Measurements from ENCODE around the gene KATNAL1.

KATNAL1 gene

DNA sequence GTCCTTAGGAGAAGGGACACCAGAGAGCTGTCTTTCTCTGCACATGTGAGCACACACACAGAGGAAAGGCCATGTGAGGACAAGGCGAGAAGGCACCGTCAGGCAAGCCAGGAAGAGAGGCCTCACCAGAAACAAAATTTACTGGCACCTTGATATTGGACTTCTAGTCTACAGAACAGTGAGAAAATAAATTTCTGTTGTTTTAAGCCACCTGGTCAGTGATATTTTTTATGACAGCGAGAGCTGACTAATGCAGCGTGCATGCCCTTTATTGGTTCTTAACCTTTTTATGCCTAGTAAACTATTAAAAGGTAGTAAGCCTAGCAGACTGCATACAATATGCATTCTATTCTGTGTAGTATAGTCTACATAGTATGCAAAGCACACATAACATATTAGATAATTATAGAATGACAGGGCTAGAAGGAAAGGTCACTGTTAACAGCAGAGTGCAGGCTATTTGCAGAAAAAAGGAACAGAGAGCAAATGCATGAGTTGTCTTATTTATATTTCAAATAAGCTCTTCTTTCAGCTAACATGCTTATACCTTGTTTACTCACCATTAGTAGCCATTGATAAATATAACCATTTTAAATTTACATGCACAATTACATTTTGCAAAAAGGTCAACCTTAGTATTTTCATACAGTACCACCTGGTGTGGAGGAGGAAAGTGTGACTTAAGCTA, 25.2 kb upstream of the KATNAL1 start:
- no peak for DNase-seq

- DNase-seq = no peak
Measured at GRCh38 chr13:30331331-30331771, 24.0 kb upstream of the KATNAL1 start.

DNA sequence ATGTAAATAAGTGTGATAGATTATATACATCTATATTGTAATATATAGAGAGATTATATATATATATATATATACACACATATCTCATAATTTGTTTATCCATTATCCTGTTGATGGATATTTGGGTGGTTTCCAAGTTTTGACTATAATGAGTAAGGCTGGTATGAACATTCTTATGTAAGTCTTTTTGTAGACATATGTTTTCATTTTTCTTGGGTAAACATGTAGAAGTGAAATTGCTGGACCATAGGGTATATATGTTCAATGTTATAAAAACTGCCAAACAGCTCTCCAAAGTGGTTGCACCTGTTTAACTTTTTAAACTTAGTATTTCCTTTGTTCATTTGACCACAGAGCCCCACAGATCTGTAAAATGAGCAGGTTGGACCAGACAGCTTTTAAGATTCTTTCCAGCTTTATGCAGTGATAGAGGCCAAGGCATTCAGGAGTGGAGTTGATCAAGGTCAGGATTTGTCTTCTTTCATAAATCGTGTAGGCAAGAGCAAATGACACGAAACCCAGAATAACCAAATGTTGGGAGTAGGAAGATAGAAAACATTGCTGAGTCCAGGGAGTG, 21.7 kb upstream of the KATNAL1 start:
- DNase-seq = no peak

DNA sequence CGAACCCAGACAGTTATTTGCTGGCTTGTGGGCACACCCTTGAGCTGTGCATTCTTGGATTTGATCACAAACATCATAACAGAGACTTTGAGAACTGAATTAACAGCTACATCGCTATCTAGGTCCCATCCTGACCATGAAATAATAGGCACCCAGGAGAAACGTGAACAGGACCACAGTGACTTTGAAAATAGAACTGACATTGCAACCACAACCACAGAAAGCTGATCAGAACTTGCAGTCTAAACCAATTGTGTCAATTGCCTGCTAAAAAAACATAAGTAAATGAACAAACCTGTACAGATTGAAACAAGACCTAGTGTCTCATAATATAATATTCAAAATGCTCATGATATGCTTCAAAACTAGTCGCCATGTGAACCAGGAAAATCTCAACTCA, 18.3 kb upstream of the KATNAL1 start:
- no peak for DNase-seq

DNA sequence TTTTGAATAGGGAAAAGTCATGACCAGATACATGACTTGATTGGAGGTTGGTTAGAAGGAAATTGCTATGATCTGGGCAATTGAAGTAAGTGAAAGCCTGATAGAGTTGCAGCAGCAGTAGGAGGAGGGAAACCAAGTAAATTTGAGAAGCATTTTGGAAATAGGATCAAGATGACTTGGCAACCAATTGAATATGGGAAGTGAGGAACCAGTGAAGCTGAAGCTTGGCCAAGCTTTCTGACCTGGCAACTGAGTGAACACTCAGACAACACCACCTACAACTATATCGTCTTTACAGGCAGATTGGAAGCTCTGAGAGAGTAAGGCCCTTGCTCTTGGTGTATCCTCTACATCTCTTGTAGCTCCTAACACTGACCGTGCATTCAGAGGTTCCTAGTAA, 16.2 kb upstream of the KATNAL1 start:
- DNase-seq = no peak

GRCh38 chr13:30322428-30322827, 15.1 kb upstream of the KATNAL1 start:
- no peak for DNase-seq

DNA sequence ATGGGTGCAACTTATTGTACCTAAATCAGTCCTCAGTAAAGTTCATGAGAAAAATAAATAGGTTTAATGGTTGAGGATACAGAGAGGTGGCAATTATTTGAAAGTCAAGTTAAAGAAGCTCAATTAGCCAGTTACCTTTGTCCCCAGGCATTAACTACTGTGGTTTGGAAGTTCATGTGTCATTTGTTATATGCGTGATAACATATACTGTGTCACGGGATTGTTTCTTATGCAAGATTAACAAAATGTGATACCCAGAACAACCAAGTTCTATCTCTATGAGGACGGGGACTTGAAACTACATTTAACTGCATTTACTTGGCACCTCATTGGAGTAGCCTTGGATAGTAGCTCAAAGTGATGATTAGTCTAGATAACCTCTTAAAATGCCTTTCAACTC, 13.9 kb upstream of the KATNAL1 start:
- no peak for DNase-seq

- DNase-seq = no peak
Measured at GRCh38 chr13:30319655-30320054, 12.3 kb upstream of the KATNAL1 start.

GRCh38 chr13:30319130-30319529, 11.8 kb upstream of the KATNAL1 start:
- DNase-seq = no peak

- no peak for DNase-seq
Measured at GRCh38 chr13:30318026-30318425, 10.7 kb upstream of the KATNAL1 start.

- no peak for DNase-seq
Measured at GRCh38 chr13:30314562-30314961, 7.2 kb upstream of the KATNAL1 start.

DNA sequence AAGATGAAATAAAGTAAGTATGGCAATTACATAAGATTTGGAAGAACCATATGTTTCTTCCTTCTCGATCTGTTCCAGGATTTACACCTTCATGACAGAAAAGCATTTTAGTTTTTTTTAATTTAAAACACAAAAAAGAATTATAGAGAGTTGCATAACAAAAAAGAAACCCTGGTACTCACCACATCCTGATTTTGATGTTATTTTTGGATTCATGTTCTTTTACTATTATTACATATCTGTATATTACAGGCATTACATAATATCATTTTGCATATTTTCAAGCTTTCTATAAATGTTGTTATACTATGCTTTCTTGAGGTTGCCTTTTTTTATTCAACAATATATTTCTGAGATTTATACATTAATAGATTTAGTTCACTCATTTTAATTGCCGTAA, 6.7 kb upstream of the KATNAL1 start:
- no peak for DNase-seq

GRCh38 chr13:30313311-30313710, 6.0 kb upstream of the KATNAL1 start:
- DNase-seq = no peak

GRCh38 chr13:30312904-30313303, 5.6 kb upstream of the KATNAL1 start:
- no peak for DNase-seq

DNA sequence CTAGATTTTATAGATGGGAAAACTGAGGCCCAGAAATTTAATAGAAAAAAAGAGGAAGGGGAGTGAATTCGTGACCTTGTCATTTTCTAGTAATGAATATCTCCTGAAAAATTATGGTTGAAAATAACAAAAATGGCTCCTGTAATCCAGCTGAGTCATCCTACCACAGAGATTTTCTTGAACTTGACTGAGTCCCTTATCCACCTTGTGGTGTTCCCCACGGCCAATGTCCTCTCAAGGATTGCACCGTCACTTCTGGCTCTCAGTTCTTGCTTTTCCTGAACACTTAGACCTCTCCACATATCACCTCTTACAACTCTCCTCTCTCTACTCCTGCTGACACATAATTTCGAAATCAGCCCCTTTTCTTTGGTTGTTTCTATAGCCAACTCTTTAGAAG, 1.2 kb upstream of the KATNAL1 start:
- no peak for DNase-seq

DNA sequence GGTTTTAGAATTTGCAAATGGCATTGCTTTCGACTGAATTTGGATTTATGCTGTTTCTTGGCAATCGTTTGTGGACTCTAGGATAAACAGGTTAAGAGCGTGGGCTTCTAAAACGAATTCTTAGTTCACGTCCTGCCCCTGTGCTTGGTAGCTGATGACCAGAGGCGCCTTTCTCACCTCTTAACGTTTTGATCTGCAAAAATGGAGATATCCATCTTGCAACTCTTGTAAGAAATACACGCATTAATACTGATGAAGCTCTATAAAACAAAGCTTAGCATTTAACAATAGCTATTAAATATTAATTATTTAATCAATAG, 580 bp upstream of the KATNAL1 start:
- no peak for DNase-seq

GRCh38 chr13:30306762-30307193, 573 bp downstream of the KATNAL1 start:
- DNase-seq = peak; percentile 90

DNA sequence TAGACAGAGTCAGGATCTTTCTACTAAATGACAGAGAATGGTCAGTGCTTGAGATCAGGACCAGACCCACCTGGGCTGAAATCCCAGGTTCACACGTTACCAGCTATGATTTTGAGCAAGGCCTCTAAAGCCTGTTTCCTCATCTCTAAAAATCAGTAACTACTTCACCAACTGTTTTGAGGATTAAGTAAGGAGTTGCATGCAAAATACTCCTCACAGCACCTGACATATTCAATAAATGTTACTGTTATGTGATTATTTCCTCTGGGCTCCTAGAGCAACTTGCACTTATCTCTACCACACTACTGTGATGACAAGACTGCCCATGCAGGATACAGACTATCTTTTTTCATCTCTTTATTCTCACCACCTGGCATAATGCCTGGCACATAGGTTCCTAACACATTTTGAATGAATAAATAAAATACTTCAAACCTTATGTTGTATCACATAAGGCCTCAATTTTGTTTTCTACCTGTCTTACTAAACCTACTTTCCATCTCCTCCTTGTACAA, 1.8 kb downstream of the KATNAL1 start:
- DNase-seq = no peak

DNA sequence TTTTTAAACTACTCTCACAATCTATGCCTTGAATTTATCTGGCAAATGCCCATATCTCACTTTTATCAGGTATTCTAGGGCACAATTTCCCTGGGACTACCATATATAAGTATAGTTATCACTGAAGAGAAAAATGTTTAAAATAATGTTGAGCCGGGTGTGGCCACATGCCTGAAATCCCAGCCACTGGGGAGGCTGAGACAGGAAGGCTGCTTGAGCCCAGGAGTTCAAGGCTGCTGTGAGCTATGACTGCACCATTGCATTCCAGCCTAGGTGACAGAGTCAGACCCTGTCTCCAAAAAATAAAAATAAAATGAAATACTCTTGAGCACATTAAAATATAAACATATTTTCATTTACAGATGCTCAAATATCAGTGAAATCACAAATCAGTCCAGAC, 4.1 kb downstream of the KATNAL1 start:
- DNase-seq = no peak

GRCh38 chr13:30301827-30302226, 5.5 kb downstream of the KATNAL1 start:
- DNase-seq = no peak

DNA sequence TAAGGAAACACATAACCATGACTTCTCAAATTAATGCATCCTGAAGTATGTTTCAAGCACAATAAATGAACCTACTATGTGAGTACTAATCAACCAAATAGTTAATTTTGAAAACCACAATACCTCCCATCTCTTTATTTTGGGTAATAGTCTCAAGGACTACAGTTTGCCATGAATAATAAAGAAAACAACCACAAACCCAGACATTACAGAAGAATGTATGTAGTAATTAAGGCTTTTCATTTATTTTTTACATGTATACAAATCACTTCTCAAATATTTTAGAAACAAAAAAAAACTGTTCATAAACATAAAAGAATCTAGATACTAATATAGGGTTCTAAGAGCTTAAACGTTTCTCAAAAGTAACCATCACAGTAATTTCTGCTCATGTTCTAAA, 6.8 kb downstream of the KATNAL1 start:
- DNase-seq = no peak

- no peak for DNase-seq
Measured at GRCh38 chr13:30299786-30300185, 7.6 kb downstream of the KATNAL1 start.

DNA sequence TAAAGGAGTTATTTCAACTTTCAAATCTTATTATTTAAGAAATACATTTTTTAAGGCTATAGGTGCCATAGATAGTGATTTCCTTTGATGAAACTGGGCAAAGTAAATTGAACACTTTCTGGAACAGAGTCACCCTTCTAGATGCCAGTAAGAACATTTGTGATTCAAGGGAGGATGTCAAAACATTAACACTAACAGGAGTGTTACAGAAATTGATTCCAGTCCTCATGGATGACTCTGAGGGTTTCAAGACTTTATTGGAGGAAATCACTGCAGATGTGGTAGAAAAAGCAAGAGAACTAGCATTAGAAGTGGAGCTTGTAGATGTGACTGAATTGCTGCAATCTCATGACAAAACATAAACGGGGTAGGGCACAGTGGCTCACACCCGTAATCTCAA, 12.2 kb downstream of the KATNAL1 start:
- no peak for DNase-seq

GRCh38 chr13:30294004-30294403, 13.3 kb downstream of the KATNAL1 start:
- no peak for DNase-seq

DNA sequence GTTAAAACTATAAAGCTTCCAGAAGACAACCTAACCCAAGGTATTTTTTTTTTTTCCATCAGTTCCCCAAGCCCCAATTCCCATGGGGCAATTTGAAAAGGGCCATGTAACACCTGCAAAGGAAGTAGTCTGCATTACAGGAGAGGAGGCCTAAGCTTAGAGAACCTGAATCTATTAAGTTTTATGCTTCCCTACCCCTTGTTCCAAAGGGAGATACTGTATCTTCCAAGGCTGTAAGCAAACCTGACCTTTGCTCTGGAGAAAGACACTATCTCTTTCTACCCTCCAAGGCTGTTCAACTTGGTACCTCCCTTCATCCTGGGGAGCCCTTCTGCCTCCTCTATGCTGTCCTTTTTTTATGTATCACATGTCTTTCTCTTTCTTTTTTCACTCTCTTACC, 15.0 kb downstream of the KATNAL1 start:
- DNase-seq = no peak

All from NK-92 treated with Interleukin-12 subunit alpha and Interleukin-12 subunit beta, amount 100 ng/mL, for 24 hours (cell line).